Hippocampal formation (tissue), 2 donors: Measurements from ENCODE around the gene NEK7.

Source experiments
- DNase-seq, 2 donors: peaks; one replicate each; lab custom pipeline; 2025; lab: John Stamatoyannopoulos, UW

NEK7 gene

GRCh38 chr1:198143797-198144196, 13.0 kb upstream of the NEK7 start:
- DNase-seq: no peak

- no peak for DNase-seq
These were observed 9.6 kb upstream of the NEK7 start for GRCh38 chr1:198147216-198147615.

GRCh38 chr1:198150369-198150768, 6.4 kb upstream of the NEK7 start:
- DNase-seq: no peak

- no peak for DNase-seq
These were observed 5.1 kb upstream of the NEK7 start for GRCh38 chr1:198151688-198152087.

GRCh38 chr1:198153103-198153502, 3.7 kb upstream of the NEK7 start:
- DNase-seq: no peak

- DNase-seq: no peak
These were observed 3.0 kb upstream of the NEK7 start for GRCh38 chr1:198153804-198154203.

GRCh38 chr1:198155253-198155652, 1.5 kb upstream of the NEK7 start:
- DNase-seq: no peak

GRCh38 chr1:198156111-198156744, 570 bp upstream of the NEK7 start:
- peak in 1 of 2 donors; percentile 38 for DNase-seq

- DNase-seq: peak; percentile 86 to 94
These were observed 546 bp downstream of the NEK7 start for GRCh38 chr1:198157241-198157846.

GRCh38 chr1:198157847-198158725, 1.3 kb downstream of the NEK7 start:
- DNase-seq: peak; percentile 34 to 65

- peak; percentile 84 to 92 for DNase-seq
These were observed 2.2 kb downstream of the NEK7 start for GRCh38 chr1:198158735-198159589.

GRCh38 chr1:198160222-198160621, 3.4 kb downstream of the NEK7 start:
- DNase-seq: no peak

GRCh38 chr1:198160946-198161614, 4.3 kb downstream of the NEK7 start:
- no peak for DNase-seq

GRCh38 chr1:198161718-198162090, 4.9 kb downstream of the NEK7 start:
- no peak for DNase-seq

GRCh38 chr1:198162091-198162767, 5.4 kb downstream of the NEK7 start:
- DNase-seq: no peak

- DNase-seq: no peak
These were observed 9.3 kb downstream of the NEK7 start for GRCh38 chr1:198165927-198166647.

GRCh38 chr1:198166900-198167299, 10.1 kb downstream of the NEK7 start:
- no peak for DNase-seq

- DNase-seq: no peak
These were observed 10.7 kb downstream of the NEK7 start for GRCh38 chr1:198167436-198167934.

GRCh38 chr1:198168227-198168626, 11.4 kb downstream of the NEK7 start:
- no peak for DNase-seq

GRCh38 chr1:198169672-198170071, 12.9 kb downstream of the NEK7 start:
- DNase-seq: no peak
